Measurements from ENCODE around the gene ACTMAP. TPM values are rescaled to one million over a fixed set of nuclear protein-coding genes. Genes with fewer than 3 reads are reported as not detected.

Gene ACTMAP, protein sequence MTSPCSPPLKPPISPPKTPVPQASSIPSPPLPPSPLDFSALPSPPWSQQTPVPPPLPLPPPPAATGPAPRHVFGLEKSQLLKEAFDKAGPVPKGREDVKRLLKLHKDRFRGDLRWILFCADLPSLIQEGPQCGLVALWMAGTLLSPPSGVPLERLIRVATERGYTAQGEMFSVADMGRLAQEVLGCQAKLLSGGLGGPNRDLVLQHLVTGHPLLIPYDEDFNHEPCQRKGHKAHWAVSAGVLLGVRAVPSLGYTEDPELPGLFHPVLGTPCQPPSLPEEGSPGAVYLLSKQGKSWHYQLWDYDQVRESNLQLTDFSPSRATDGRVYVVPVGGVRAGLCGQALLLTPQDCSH
- total RNA-seq, result 1 to 10 TPM; 2.5 to 7.1 (median 4.3) TPM

DNA sequence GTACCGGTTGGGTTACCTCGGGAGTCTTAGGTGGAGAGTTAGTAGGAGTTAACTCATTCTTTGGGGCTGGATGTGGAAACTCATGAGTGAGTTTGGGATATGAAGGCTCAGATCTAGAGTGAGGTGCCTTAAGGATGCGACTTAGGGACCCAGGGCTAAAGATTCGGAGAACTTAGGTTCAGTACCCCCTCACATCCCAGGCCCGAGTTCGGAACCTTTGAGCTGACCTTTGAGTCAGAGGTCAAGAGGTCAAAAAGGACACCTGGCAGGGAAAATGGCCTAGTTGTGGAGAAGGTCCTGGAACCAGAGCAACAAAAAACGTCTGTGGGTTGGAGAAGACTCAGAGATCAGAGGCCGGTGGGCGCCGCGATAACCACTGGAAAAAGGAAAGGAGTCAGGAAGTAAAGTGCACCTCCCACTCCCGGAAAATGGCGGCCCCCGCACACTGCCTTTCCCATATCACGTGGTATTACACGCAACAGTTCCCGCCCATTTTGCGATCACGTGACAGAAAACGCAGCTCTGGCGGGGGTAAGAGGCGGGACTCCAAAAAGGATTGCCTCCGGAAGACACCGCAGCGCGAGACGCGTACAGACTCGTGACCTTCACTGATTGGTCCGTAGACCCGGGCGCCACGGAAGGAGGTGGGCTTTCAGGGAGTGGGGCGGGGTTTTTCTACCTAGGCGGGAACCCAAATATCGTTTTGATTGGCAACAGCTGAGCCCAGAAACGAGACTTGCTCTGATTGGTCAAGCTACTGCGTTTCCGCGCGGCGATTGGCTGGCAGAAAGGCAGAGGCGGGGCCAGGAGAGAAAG, at the start of gene ACTMAP:
ACTMAP (minus strand) TSS at position 420 of the 816 bp plus-strand sequence. CDS start 674 bp downstream, outside the sequence.
- 0 to 1% methylated on average over 41 to 42 of the region's 43 CpGs for WGBS, 2 donors
- peaks cover 0 to 13% (median 0%) of the 10 kb centered on the region in 3 donors for H3K36me3 ChIP-seq
- H3K9me3 ChIP-seq, result no peaks in the 10 kb centered on the region
- peaks cover 0 to 58% (median 26%) of the 10 kb centered on the region in 4 donors for H3K4me1 ChIP-seq
- TF ChIP-seq, protein P1, sequence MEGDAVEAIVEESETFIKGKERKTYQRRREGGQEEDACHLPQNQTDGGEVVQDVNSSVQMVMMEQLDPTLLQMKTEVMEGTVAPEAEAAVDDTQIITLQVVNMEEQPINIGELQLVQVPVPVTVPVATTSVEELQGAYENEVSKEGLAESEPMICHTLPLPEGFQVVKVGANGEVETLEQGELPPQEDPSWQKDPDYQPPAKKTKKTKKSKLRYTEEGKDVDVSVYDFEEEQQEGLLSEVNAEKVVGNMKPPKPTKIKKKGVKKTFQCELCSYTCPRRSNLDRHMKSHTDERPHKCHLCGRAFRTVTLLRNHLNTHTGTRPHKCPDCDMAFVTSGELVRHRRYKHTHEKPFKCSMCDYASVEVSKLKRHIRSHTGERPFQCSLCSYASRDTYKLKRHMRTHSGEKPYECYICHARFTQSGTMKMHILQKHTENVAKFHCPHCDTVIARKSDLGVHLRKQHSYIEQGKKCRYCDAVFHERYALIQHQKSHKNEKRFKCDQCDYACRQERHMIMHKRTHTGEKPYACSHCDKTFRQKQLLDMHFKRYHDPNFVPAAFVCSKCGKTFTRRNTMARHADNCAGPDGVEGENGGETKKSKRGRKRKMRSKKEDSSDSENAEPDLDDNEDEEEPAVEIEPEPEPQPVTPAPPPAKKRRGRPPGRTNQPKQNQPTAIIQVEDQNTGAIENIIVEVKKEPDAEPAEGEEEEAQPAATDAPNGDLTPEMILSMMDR (IDR thresholded peaks at IDR 0.05), result peak in 2 of 5 experiments; percentile 30 to 35
- peak; percentile 85 to 93 for TF ChIP-seq POLR2A (IDR thresholded peaks at IDR 0.05)
- TF ChIP-seq EP300 (IDR thresholded peaks at IDR 0.05), result peak; percentile 92 to 96
- H3K27me3 ChIP-seq, result no peaks in the 10 kb centered on the region
- DNase-seq (ENCODE audit: low spot score in 2 of 2), result peak; percentile 99 to 100
- peak within 1 kb of the TSS; percentile 78 to 85 (median 80) for H3K4me3 ChIP-seq
- H3K27ac ChIP-seq, result peak within 1 kb of the TSS; percentile 85 to 97 (median 92)

DNA sequence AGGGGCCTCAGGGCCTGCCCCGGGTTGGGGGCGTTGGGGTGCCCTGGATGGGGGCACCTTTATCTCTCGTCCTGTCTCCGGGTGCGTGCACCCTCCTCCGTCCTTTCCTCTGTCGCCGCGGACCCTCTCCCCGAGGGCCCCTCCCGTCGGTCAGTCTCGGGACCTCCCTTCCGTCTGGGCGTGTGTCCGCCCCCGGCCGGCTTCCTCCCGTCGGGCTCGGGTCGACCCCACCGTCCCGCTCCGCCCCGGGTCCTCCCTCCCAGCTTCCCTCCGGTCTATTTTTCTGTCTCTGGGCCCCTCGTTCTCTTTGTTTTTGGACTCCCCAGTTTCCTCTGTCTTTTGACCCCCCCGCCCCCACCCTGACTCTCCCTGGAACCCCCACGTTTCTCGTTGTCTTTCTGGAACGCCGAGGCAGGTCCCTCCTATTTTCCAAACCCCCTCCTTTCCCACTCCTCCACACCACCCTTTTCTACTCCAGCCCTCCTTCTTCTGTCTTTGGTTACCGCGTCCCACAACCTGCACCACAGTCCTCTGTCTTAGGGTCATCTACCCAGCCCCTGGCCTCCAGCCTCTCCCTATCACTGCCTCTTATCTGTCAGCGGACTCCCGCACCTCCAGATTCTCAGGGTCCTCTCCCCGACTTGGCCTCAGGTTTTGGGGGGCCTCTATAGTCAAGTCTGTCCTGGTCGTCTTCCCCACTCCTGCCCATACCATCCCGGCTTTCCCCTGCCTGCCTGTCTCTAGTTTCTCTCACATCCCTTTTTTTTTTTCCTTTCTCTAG, 49.5 kb upstream of the ACTMAP start:
- peak overlapping the region; percentile 74 to 99 (median 97) for H3K4me3 ChIP-seq
- H3K4me1 ChIP-seq, result peaks cover 0 to 59% (median 47%) of the 10 kb centered on the region in 4 donors
- peaks cover 0 to 40% (median 0%) of the 10 kb centered on the region in 3 donors for H3K36me3 ChIP-seq
- H3K9me3 ChIP-seq, result no peaks in the 10 kb centered on the region
- H3K27me3 ChIP-seq, result no peaks in the 10 kb centered on the region
- DNase-seq (ENCODE audit: low spot score in 2 of 2), result no peak
- TF ChIP-seq, protein P1 (IDR thresholded peaks at IDR 0.05), result no peak
- TF ChIP-seq POLR2A (IDR thresholded peaks at IDR 0.05) (no peak), EP300 (IDR thresholded peaks at IDR 0.05) (no peak)
- H3K27ac ChIP-seq, result peak overlapping the region; percentile 94 to 98 (median 97)
- WGBS, 2 donors, result 1 to 2% methylated on average over 33 to 35 of the region's 40 CpGs

DNA sequence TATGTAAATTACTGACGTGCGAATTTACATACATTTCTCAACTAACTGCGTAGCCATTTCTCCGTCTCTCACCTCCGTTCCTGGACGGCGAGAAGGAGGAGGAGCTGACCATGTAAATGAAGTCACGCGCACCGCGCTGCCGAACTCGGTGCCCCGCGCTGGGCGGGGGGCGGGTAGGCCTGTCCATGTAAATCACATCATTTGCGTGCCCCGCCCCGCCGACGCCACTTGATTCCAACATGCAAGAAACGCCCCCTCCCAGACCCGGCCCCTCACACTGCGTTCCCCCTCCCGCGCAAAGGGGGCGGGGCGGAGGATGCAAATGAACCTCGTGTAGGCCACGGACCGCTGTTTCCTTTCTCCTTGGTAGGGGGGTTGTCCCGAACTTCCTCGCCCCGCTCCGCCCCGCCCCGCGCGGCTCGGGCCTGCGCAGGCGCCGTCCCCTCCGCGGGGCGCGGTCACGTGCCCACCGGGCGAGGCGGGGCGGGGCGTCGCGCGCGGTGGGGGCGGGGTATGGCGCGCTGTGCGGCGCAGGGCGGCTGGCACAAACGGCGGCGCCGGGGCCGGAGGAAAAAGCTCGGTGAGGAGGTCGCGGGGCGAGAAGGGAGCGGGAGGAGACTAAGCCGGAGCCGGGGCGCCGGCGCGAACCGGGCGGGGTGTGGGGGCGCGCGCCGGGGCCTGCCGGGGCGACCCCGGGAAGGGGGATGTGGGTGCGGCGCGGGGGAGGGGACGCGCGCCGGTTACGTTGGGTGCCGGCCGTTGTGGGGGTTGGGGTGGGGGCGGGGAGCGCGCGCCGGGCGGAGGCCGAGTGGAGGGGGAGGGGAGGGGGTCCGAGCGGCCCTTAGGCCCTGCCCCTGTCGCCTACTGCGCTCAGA, 48.6 kb upstream of the ACTMAP start, which contains the start of gene EGLN2:
EGLN2 (plus strand) TSS at position 509 of the 875 bp plus-strand sequence. CDS start 1,382 bp downstream, outside the sequence.
- peak; percentile 100 for DNase-seq (ENCODE audit: low spot score in 2 of 2)
- TF ChIP-seq POLR2A (IDR thresholded peaks at IDR 0.05) (peak; percentile 59 to 79), EP300 (IDR thresholded peaks at IDR 0.05) (peak; percentile 92 to 93)
- TF ChIP-seq, protein P1 (IDR thresholded peaks at IDR 0.05), result peak in 1 of 5 experiments; percentile 1
- 0% methylated on average over 36 to 53 of the region's 110 CpGs for WGBS, 2 donors

DNA sequence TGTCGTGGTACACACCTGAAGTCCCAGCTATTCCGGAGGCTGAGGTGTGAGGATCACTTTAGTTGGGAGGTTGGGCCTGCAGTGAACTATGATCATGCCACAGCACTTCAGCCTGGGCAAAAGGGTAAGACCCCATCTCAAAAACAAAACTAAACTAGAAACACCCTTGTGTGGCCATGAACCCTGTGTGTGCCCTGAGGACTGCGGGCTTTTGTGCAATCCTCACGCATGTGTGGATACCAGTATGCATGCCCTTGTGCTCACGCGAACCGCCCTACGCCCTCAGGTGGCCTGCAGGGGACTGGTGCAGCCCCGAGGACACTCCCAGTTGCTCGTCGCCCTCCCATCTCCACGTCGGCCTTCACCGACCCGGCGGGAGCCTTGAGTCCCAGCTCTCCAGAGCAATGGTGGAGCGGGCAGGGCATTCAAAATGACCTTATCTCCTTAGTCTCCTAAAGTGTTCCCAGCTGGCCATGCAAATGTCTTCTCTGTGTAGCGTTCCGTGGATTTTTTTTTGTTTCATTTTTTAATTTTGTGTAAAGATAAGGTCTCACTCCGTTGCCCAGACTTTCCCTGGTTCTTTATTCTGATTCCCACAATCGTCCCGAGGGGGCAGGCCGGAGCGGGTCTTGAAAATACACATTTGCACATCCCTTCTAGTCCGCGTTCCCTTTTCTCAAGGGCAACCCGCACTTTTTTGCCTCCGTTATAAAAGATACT, 47.8 kb upstream of the ACTMAP start:
- Histone ChIP-seq H3K36me3 (peaks cover 0 to 35% (median 0%) of the 10 kb centered on the region in 3 donors), H3K27me3 (no peaks in the 10 kb centered on the region), H3K4me3 (peak overlapping the region; percentile 54 to 99 (median 75)), H3K27ac (peak overlapping the region; percentile 84 to 97 (median 92)), H3K9me3 (no peaks in the 10 kb centered on the region), H3K4me1 (peaks cover 0 to 44% (median 31%) of the 10 kb centered on the region in 4 donors)
- TF ChIP-seq EP300 (IDR thresholded peaks at IDR 0.05), result no peak
- TF ChIP-seq, protein P1 (IDR thresholded peaks at IDR 0.05), result peak in 4 of 5 experiments; percentile 29 to 75 (median 54)
- DNase-seq (ENCODE audit: low spot score in 2 of 2), result no peak
- WGBS, 2 donors, result 11 to 12% methylated on average over 28 of the region's 28 CpGs

More for the DNA sequence above, 48.6 kb upstream of the ACTMAP start, which contains the start of gene EGLN2:
- Histone ChIP-seq H3K36me3 (peaks cover 0 to 34% (median 0%) of the 10 kb centered on the region in 3 donors), H3K4me3 (peak within 1 kb of the TSS; percentile 74 to 99 (median 97)), H3K27ac (peak within 1 kb of the TSS; percentile 94 to 98 (median 97)), H3K9me3 (no peaks in the 10 kb centered on the region), H3K4me1 (peaks cover 0 to 51% (median 39%) of the 10 kb centered on the region in 4 donors), H3K27me3 (no peaks in the 10 kb centered on the region)
